ENCODE data around the gene TTC9C.
"Not testable (repeated sequence)": the region's sequence is repeated elsewhere in the genome, so short reads cannot be mapped to it uniquely, and the experiment has no call there.

TTC9C gene

GRCh38 chr11:62728171-62728988 is at the start of gene TTC9C:
TSS of gene TTC9C (plus strand) at chr11:62728486. CDS start at chr11:62728849, 363 bp downstream.
- DNase-seq (ENCODE audit: low spot score): peak; percentile 83

- peak; percentile 91 for DNase-seq (ENCODE audit: low spot score)
These were observed 49.3 kb upstream of the TTC9C start, which contains the start of gene UBXN1 for GRCh38 chr11:62678770-62679696. TSS of gene UBXN1 (minus strand) at chr11:62679073. CDS start at chr11:62678923, 150 bp downstream.

GRCh38 chr11:62680825-62681240 is 47.5 kb upstream of the TTC9C start:
- peak; percentile 81 for DNase-seq (ENCODE audit: low spot score)

- DNase-seq (ENCODE audit: low spot score): no peak
These were observed 45.8 kb upstream of the TTC9C start for GRCh38 chr11:62682518-62682917.

- DNase-seq (ENCODE audit: low spot score): no peak
These were observed 40.5 kb upstream of the TTC9C start for GRCh38 chr11:62687508-62688396.

- no peak for DNase-seq (ENCODE audit: low spot score)
These were observed 39.8 kb upstream of the TTC9C start for GRCh38 chr11:62688491-62688890.

GRCh38 chr11:62689421-62690183 is 38.7 kb upstream of the TTC9C start, which contains the start of gene LRRN4CL:
TSS of gene LRRN4CL (minus strand) at chr11:62689530. CDS start at chr11:62688508, 1,022 bp downstream.
- peak; percentile 98 for DNase-seq (ENCODE audit: low spot score)

GRCh38 chr11:62693624-62694023 is 34.7 kb upstream of the TTC9C start:
- not testable (repeated sequence) for DNase-seq (ENCODE audit: low spot score)

GRCh38 chr11:62694455-62695167 is 33.7 kb upstream of the TTC9C start:
- DNase-seq (ENCODE audit: low spot score): peak; percentile 83

GRCh38 chr11:62702246-62702645 is 26.0 kb upstream of the TTC9C start:
- DNase-seq (ENCODE audit: low spot score): no peak

- DNase-seq (ENCODE audit: low spot score): not testable (repeated sequence)
These were observed 24.4 kb upstream of the TTC9C start for GRCh38 chr11:62703921-62704320.

- no peak for DNase-seq (ENCODE audit: low spot score)
These were observed 22.9 kb upstream of the TTC9C start for GRCh38 chr11:62705413-62705812.

- peak; percentile 96 for DNase-seq (ENCODE audit: low spot score)
These were observed 22.1 kb upstream of the TTC9C start for GRCh38 chr11:62705880-62706849.

GRCh38 chr11:62706850-62707247 is 21.4 kb upstream of the TTC9C start:
- no peak for DNase-seq (ENCODE audit: low spot score)

GRCh38 chr11:62707277-62707861 is 20.9 kb upstream of the TTC9C start, which contains the start of the genes BSCL2 and GNG3:
TSS of gene BSCL2 (minus strand) at chr11:62707424. CDS start at chr11:62707195, 229 bp downstream.
TSS of gene GNG3 (plus strand) at chr11:62707676. CDS start at chr11:62708296, 620 bp downstream.
- DNase-seq (ENCODE audit: low spot score): no peak

- DNase-seq (ENCODE audit: low spot score): no peak
These were observed 19.9 kb upstream of the TTC9C start for GRCh38 chr11:62708392-62708791.

- DNase-seq (ENCODE audit: low spot score): no peak
These were observed 19.5 kb upstream of the TTC9C start for GRCh38 chr11:62708793-62709192.
